ENCODE measurements around the gene NCOA5.

NCOA5 gene

GRCh38 chr20:46073443-46073842, 16.3 kb downstream of the NCOA5 start:
- in situ Hi-C loops (cut with MboI; ENCODE audit: low sequenced_read_pairs), result no loop called here
- Histone ChIP-seq H3K4me1 (peaks cover 14% of the 10 kb centered on the region), H3K4me3 (no peak overlapping the region), H3K36me3 (replicated peaks) (peaks cover 5% of the 10 kb centered on the region), H3K9me3 (no peaks in the 10 kb centered on the region), H3K27me3 (ENCODE audit: low read depth) (no peaks in the 10 kb centered on the region)
- DNase-seq (ENCODE audit: low spot score in 2 of 2), result no peak

GRCh38 chr20:46073024-46073423, 16.7 kb downstream of the NCOA5 start:
- Histone ChIP-seq H3K27me3 (ENCODE audit: low read depth) (no peaks in the 10 kb centered on the region), H3K9me3 (no peaks in the 10 kb centered on the region), H3K36me3 (replicated peaks) (peaks cover 9% of the 10 kb centered on the region), H3K4me3 (no peak overlapping the region), H3K4me1 (peaks cover 14% of the 10 kb centered on the region)
- in situ Hi-C loops (cut with MboI; ENCODE audit: low sequenced_read_pairs), result no loop called here
- DNase-seq (ENCODE audit: low spot score in 2 of 2), result no peak

- no peaks in the 10 kb centered on the region for H3K27me3 ChIP-seq (ENCODE audit: low read depth)
- in situ Hi-C loops (cut with MboI; ENCODE audit: low sequenced_read_pairs), result no loop called here
- no peak overlapping the region for H3K4me3 ChIP-seq
- no peak for DNase-seq (ENCODE audit: low spot score in 2 of 2)
- no peaks in the 10 kb centered on the region for H3K9me3 ChIP-seq
- H3K4me1 ChIP-seq, result peaks cover 14% of the 10 kb centered on the region
- peaks cover 19% of the 10 kb centered on the region for H3K36me3 ChIP-seq (replicated peaks)
These were observed 18.2 kb downstream of the NCOA5 start for GRCh38 chr20:46071573-46071972.

- Histone ChIP-seq H3K9me3 (no peaks in the 10 kb centered on the region), H3K4me3 (no peak overlapping the region), H3K4me1 (peaks cover 14% of the 10 kb centered on the region), H3K27me3 (ENCODE audit: low read depth) (no peaks in the 10 kb centered on the region), H3K36me3 (replicated peaks) (peaks cover 30% of the 10 kb centered on the region)
- DNase-seq (ENCODE audit: low spot score in 2 of 2), result no peak
- in situ Hi-C loops (cut with MboI; ENCODE audit: low sequenced_read_pairs), result no loop called here
These were observed 19.4 kb downstream of the NCOA5 start for GRCh38 chr20:46070215-46070900.

- in situ Hi-C loops (cut with MboI; ENCODE audit: low sequenced_read_pairs), result no loop called here
- Histone ChIP-seq H3K4me1 (no peaks in the 10 kb centered on the region), H3K4me3 (no peak overlapping the region), H3K27me3 (ENCODE audit: low read depth) (no peaks in the 10 kb centered on the region), H3K36me3 (replicated peaks) (peaks cover 55% of the 10 kb centered on the region), H3K9me3 (no peaks in the 10 kb centered on the region)
- no peak for DNase-seq (ENCODE audit: low spot score in 2 of 2)
These were observed 24.1 kb downstream of the NCOA5 start for GRCh38 chr20:46065691-46066090.

- no peak for DNase-seq (ENCODE audit: low spot score in 2 of 2)
- in situ Hi-C loops (cut with MboI; ENCODE audit: low sequenced_read_pairs), result no loop called here
These were observed 24.8 kb downstream of the NCOA5 start for GRCh38 chr20:46065006-46065405.

GRCh38 chr20:46063652-46064054, 26.1 kb downstream of the NCOA5 start:
- Histone ChIP-seq H3K4me3 (no peak overlapping the region), H3K27me3 (ENCODE audit: low read depth) (no peaks in the 10 kb centered on the region), H3K4me1 (no peaks in the 10 kb centered on the region), H3K36me3 (replicated peaks) (peaks cover 51% of the 10 kb centered on the region), H3K9me3 (no peaks in the 10 kb centered on the region)
- in situ Hi-C loops (cut with MboI; ENCODE audit: low sequenced_read_pairs), result no loop called here
- DNase-seq (ENCODE audit: low spot score in 2 of 2), result no peak

More at GRCh38 chr20:46065006-46065405, 24.8 kb downstream of the NCOA5 start:
- H3K4me1 ChIP-seq, result no peaks in the 10 kb centered on the region
- no peaks in the 10 kb centered on the region for H3K9me3 ChIP-seq
- no peak overlapping the region for H3K4me3 ChIP-seq
- no peaks in the 10 kb centered on the region for H3K27me3 ChIP-seq (ENCODE audit: low read depth)
- peaks cover 55% of the 10 kb centered on the region for H3K36me3 ChIP-seq (replicated peaks)

GRCh38 chr20:46063151-46063550, 26.6 kb downstream of the NCOA5 start:
- no peaks in the 10 kb centered on the region for H3K9me3 ChIP-seq
- DNase-seq (ENCODE audit: low spot score in 2 of 2), result no peak
- H3K36me3 ChIP-seq (replicated peaks), result peaks cover 47% of the 10 kb centered on the region
- no peak overlapping the region for H3K4me3 ChIP-seq
- H3K27me3 ChIP-seq (ENCODE audit: low read depth), result no peaks in the 10 kb centered on the region
- in situ Hi-C loops (cut with MboI; ENCODE audit: low sequenced_read_pairs), result no loop called here
- H3K4me1 ChIP-seq, result no peaks in the 10 kb centered on the region

- Histone ChIP-seq H3K36me3 (replicated peaks) (peaks cover 44% of the 10 kb centered on the region), H3K27me3 (ENCODE audit: low read depth) (peaks cover under 1% of the 10 kb centered on the region; the same call in 1 of the 2 replicates)
These were observed 27.1 kb downstream of the NCOA5 start for GRCh38 chr20:46062621-46063020.

GRCh38 chr20:46062151-46062550, 27.6 kb downstream of the NCOA5 start:
- H3K4me1 ChIP-seq, result no peaks in the 10 kb centered on the region
- no peak overlapping the region for H3K4me3 ChIP-seq
- in situ Hi-C loops (cut with MboI; ENCODE audit: low sequenced_read_pairs), result no loop called here
- H3K36me3 ChIP-seq (replicated peaks), result peaks cover 42% of the 10 kb centered on the region
- H3K27me3 ChIP-seq (ENCODE audit: low read depth), result peaks cover 5% of the 10 kb centered on the region; the same call in 1 of the 2 replicates
- no peaks in the 10 kb centered on the region for H3K9me3 ChIP-seq
- no peak for DNase-seq (ENCODE audit: low spot score in 2 of 2)

More at GRCh38 chr20:46062621-46063020, 27.1 kb downstream of the NCOA5 start:
- DNase-seq (ENCODE audit: low spot score in 2 of 2), result no peak
- Histone ChIP-seq H3K4me1 (no peaks in the 10 kb centered on the region), H3K9me3 (no peaks in the 10 kb centered on the region), H3K4me3 (no peak overlapping the region)
- in situ Hi-C loops (cut with MboI; ENCODE audit: low sequenced_read_pairs), result no loop called here

- peaks cover 7% of the 10 kb centered on the region; the same call in 1 of the 2 replicates for H3K27me3 ChIP-seq (ENCODE audit: low read depth)
- H3K4me1 ChIP-seq, result no peaks in the 10 kb centered on the region
- in situ Hi-C loops (cut with MboI; ENCODE audit: low sequenced_read_pairs), result no loop called here
- peaks cover 32% of the 10 kb centered on the region for H3K36me3 ChIP-seq (replicated peaks)
- H3K9me3 ChIP-seq, result no peaks in the 10 kb centered on the region
- DNase-seq (ENCODE audit: low spot score in 2 of 2), result no peak
- no peak overlapping the region for H3K4me3 ChIP-seq
These were observed 28.8 kb downstream of the NCOA5 start for GRCh38 chr20:46060975-46061374.

- no peak overlapping the region for H3K4me3 ChIP-seq
- no peak for DNase-seq (ENCODE audit: low spot score in 2 of 2)
- no peaks in the 10 kb centered on the region for H3K9me3 ChIP-seq
- peaks cover 7% of the 10 kb centered on the region; the same call in 1 of the 2 replicates for H3K27me3 ChIP-seq (ENCODE audit: low read depth)
- H3K36me3 ChIP-seq (replicated peaks), result peaks cover 26% of the 10 kb centered on the region
- H3K4me1 ChIP-seq, result no peaks in the 10 kb centered on the region
- in situ Hi-C loops (cut with MboI; ENCODE audit: low sequenced_read_pairs), result no loop called here
These were observed 29.4 kb downstream of the NCOA5 start for GRCh38 chr20:46060301-46060881.

- in situ Hi-C loops (cut with MboI; ENCODE audit: low sequenced_read_pairs), result no loop called here
- Histone ChIP-seq H3K4me1 (no peaks in the 10 kb centered on the region), H3K9me3 (no peaks in the 10 kb centered on the region), H3K36me3 (replicated peaks) (peaks cover 9% of the 10 kb centered on the region), H3K4me3 (no peak overlapping the region), H3K27me3 (ENCODE audit: low read depth) (peaks cover 7% of the 10 kb centered on the region; the same call in 1 of the 2 replicates)
- no peak for DNase-seq (ENCODE audit: low spot score in 2 of 2)
These were observed 31.0 kb downstream of the NCOA5 start for GRCh38 chr20:46058599-46059281.

All from HAP-1 (cell line).